H1 (cell line): Measurements from ENCODE around the gene TBCD. TPM values are rescaled to one million over a fixed set of nuclear protein-coding genes. Genes with fewer than 3 reads are reported as not detected.

Experiments
- CTCF ChIA-PET: fragments of 300-600 bp; sonication (Branson Sonifier 250); formaldehyde crosslinking; loops from one replicate; lab custom pipeline; 2021; ENCODE audit not compliant: partially characterized antibody; lab: Charles Lee
- POLR2A ChIA-PET: fragments of 300-600 bp; sonication (Branson Sonifier 250); formaldehyde crosslinking; loops from one replicate; lab custom pipeline; 2021; ENCODE audit warnings: inconsistent platforms; ENCODE audit not compliant: partially characterized antibody; lab: Charles Lee
- DNase-seq, 2 experiments: peaks; one replicate each; pipeline versions ENCODE4 v3.0.0 to v3.0.0-alpha.2; 2010 to 2022; ENCODE audit warnings: low spot score in 2 of 2, low read depth in 1 of 2, mixed read lengths in 1 of 2
- FAIRE-seq: peaks from 2 replicates; lab custom pipeline; 2011; peaks lifted over from hg19 to GRCh38; lab: Jason Lieb, UNC
- H2AFZ ChIP-seq: 2 replicates; pipeline ENCODE4 v1.8.1; 2012; ENCODE audit warnings: low read length, inconsistent platforms
- H2AK5ac ChIP-seq: 2 replicates; pipeline ENCODE4 v1.6.1; 2013; ENCODE audit warnings: low read depth, low read length
- H2BK120ac ChIP-seq: replicated peaks from 2 replicates; pipeline ENCODE3; 2013; ENCODE audit warnings: low read depth, low read length, inconsistent platforms
- H2BK12ac ChIP-seq: 2 replicates; pipeline ENCODE4 v1.6.1; 2013; ENCODE audit warnings: low read depth, low read length
- H2BK15ac ChIP-seq: 2 replicates; pipeline ENCODE4 v1.6.1; 2013; ENCODE audit warnings: low read length
- H2BK20ac ChIP-seq: 2 replicates; pipeline ENCODE4 v1.6.1; 2013; ENCODE audit warnings: low read length
- H2BK5ac ChIP-seq: 2 replicates; pipeline ENCODE4 v1.6.1; 2013; ENCODE audit warnings: low read depth, low read length
- H3K14ac ChIP-seq: 2 replicates; pipeline ENCODE4 v1.6.1; 2013; ENCODE audit warnings: inconsistent platforms; ENCODE audit not compliant: insufficient read length
- H3K18ac ChIP-seq: 2 replicates; pipeline ENCODE4 v1.6.1; 2013; ENCODE audit warnings: low read length; ENCODE audit errors: extremely low read depth
- H3K23ac ChIP-seq: 2 replicates; pipeline ENCODE4 v1.6.1; 2013; ENCODE audit warnings: inconsistent platforms; ENCODE audit not compliant: insufficient read length
- H3K23me2 ChIP-seq: 2 replicates; pipeline ENCODE4 v1.6.1; 2013; ENCODE audit warnings: low read depth, low read length
- H3K27ac ChIP-seq: 2 replicates; pipeline ENCODE4 v1.6.1; 2011; ENCODE audit warnings: low read depth, low read length, inconsistent platforms
- H3K27me3 ChIP-seq, 4 experiments: replicated peaks in 1 of 4; 1 replicate in 1 of 4; 2 replicates in 3 of 4; pipeline versions ENCODE4 v1.6.1 to v1.8.1; 2011 to 2013; ENCODE audit warnings: low read length in 3 of 4, mild to moderate bottlenecking in 3 of 4, inconsistent platforms in 2 of 4, mixed read lengths in 2 of 4, moderate library complexity in 1 of 4; ENCODE audit not compliant: control insufficient read depth in 3 of 4, insufficient read depth in 3 of 4; ENCODE audit errors: extremely low read depth in 1 of 4
- H3K36me3 ChIP-seq, 4 experiments: 2 replicates each; pipeline versions ENCODE4 v1.6.1 to v1.8.1; 2011 to 2013; ENCODE audit warnings: mild to moderate bottlenecking in 4 of 4, low read length in 3 of 4, moderate library complexity in 2 of 4, control low read depth in 1 of 4, inconsistent platforms in 1 of 4; ENCODE audit not compliant: insufficient read depth in 4 of 4, control insufficient read depth in 2 of 4
- H3K4ac ChIP-seq: replicated peaks from 2 replicates; pipeline ENCODE3; 2013; ENCODE audit warnings: low read length, low read depth, mixed read lengths, inconsistent platforms; ENCODE audit not compliant: insufficient read length
- H3K4me1 ChIP-seq, 4 experiments: replicated peaks in 1 of 4; 1 replicate in 1 of 4; 2 replicates in 3 of 4; pipeline versions ENCODE4 v1.6.1 to v1.8.1; 2011 to 2013; ENCODE audit warnings: low read length in 3 of 4, inconsistent platforms in 2 of 4, mixed read lengths in 1 of 4; ENCODE audit not compliant: insufficient read depth in 4 of 4, control insufficient read depth in 3 of 4
- H3K4me2 ChIP-seq, 2 experiments: 2 replicates each; pipeline versions ENCODE4 v1.6.1 to v1.8.1; 2011 to 2013; ENCODE audit warnings: low read depth in 2 of 2, low read length in 2 of 2, control low read depth in 1 of 2, inconsistent platforms in 1 of 2, mild to moderate bottlenecking in 1 of 2; ENCODE audit not compliant: insufficient read depth in 1 of 2
- H3K4me3 ChIP-seq, 4 experiments: fragments of 200-600, 300-600 bp in 1 of 4; sonication (generic), shearing (Covaris generic), sonication (Bioruptor Twin) in 1 of 4; 2 replicates each; pipeline versions ENCODE4 v1.5.1 to v1.8.1; 2011 to 2016; ENCODE audit warnings: low read length in 4 of 4, low read depth in 3 of 4, control low read depth in 2 of 4, inconsistent platforms in 2 of 4, mild to moderate bottlenecking in 2 of 4, mixed read lengths in 1 of 4, moderate library complexity in 1 of 4; ENCODE audit not compliant: insufficient read depth in 2 of 4; ENCODE audit errors: extremely low read depth in 1 of 4
- H3K56ac ChIP-seq: replicated peaks from 2 replicates; pipeline ENCODE3; 2013; ENCODE audit warnings: low read depth, mild to moderate bottlenecking, mixed read lengths, low read length, inconsistent platforms; ENCODE audit not compliant: insufficient read length
- H3K79me1 ChIP-seq: 2 replicates; pipeline ENCODE4 v1.6.1; 2013; ENCODE audit warnings: low read depth, low read length, control low read depth
- H3K79me2 ChIP-seq, 2 experiments: 2 replicates each; pipeline versions ENCODE4 v1.6.1 to v1.8.1; 2012 to 2013; ENCODE audit warnings: low read length in 2 of 2, mild to moderate bottlenecking in 2 of 2, inconsistent platforms in 1 of 2; ENCODE audit not compliant: insufficient read depth in 2 of 2, control insufficient read depth in 1 of 2
- H3K9ac ChIP-seq, 4 experiments: replicated peaks in 1 of 4; 1 replicate in 1 of 4; 2 replicates in 3 of 4; pipeline versions ENCODE4 v1.6.1 to v1.8.1; 2011 to 2013; ENCODE audit warnings: low read depth in 3 of 4, low read length in 3 of 4, control low read depth in 2 of 4, mild to moderate bottlenecking in 2 of 4, moderate library complexity in 2 of 4, inconsistent platforms in 1 of 4; ENCODE audit errors: extremely low read depth in 1 of 4
- H3K9me3 ChIP-seq, 2 experiments: 2 replicates each; pipeline versions ENCODE4 v1.6.1 to v1.8.1; 2012 to 2013; ENCODE audit warnings: mild to moderate bottlenecking in 2 of 2, moderate library complexity in 2 of 2, control low read depth in 1 of 2, inconsistent platforms in 1 of 2, low read depth in 1 of 2, low read length in 1 of 2, mixed read lengths in 1 of 2; ENCODE audit not compliant: insufficient read depth in 2 of 2
- H4K20me1 ChIP-seq, 2 experiments: replicated peaks in 1 of 2; 2 replicates each; pipeline versions ENCODE3 to v1.8.1; 2011 to 2013; ENCODE audit warnings: inconsistent platforms in 2 of 2, low read length in 2 of 2, mild to moderate bottlenecking in 1 of 2; ENCODE audit not compliant: insufficient read depth in 2 of 2, control insufficient read depth in 1 of 2
- H4K5ac ChIP-seq: 2 replicates; pipeline ENCODE4 v1.6.1; 2013; ENCODE audit warnings: low read length, low read depth, mixed read lengths, inconsistent platforms; ENCODE audit not compliant: insufficient read length
- H4K8ac ChIP-seq: 2 replicates; pipeline ENCODE4 v1.8.0; 2013; ENCODE audit warnings: mild to moderate bottlenecking, moderate library complexity, low read length, inconsistent platforms; ENCODE audit not compliant: insufficient read depth; ENCODE audit errors: extremely low read depth
- H4K91ac ChIP-seq: replicated peaks from 2 replicates; pipeline ENCODE3; 2013; ENCODE audit warnings: low read length, mixed read lengths, inconsistent platforms; ENCODE audit not compliant: insufficient read length
- ATF2 ChIP-seq: IDR thresholded peaks from 2 replicates; pipeline ENCODE4 v1.6.1; 2012; ENCODE audit warnings: low read length, inconsistent platforms
- BACH1 ChIP-seq: IDR thresholded peaks from 2 replicates; pipeline ENCODE4 v1.6.1; 2012; ENCODE audit warnings: low read length, improper control_type of control experiment
- CBX5 ChIP-seq: fragments of 300-800, 300-1000 bp; sonication (generic); IDR thresholded peaks from 2 replicates; pipeline ENCODE4 v1.7.1; 2016; ENCODE audit warnings: antibody characterized with exemption, low read length, low read depth
- CBX8 ChIP-seq: fragments of 300-800, 300-1000 bp; sonication (generic); IDR thresholded peaks from 2 replicates; pipeline ENCODE4 v1.7.1; 2016; ENCODE audit warnings: low read depth, low read length, borderline replicate concordance
- CEBPB ChIP-seq: IDR thresholded peaks from 2 replicates; pipeline ENCODE4 v1.6.1; 2012; ENCODE audit warnings: low read depth, low read length
- CHD1 ChIP-seq: IDR thresholded peaks from 2 replicates; pipeline ENCODE4 v1.6.1; 2012; ENCODE audit warnings: low read depth, low read length, improper control_type of control experiment
- CHD2 ChIP-seq: IDR thresholded peaks from 2 replicates; pipeline ENCODE4 v1.6.1; 2012; ENCODE audit warnings: low read length, improper control_type of control experiment
- PHF8 ChIP-seq: fragments of 200-600 bp; sonication (generic); conservative IDR thresholded peaks from 2 replicates; pipeline ENCODE4 v1.7.1; 2012; ENCODE audit warnings: low read depth, mild to moderate bottlenecking, inconsistent platforms, low read length, moderate library complexity
- RBBP5 ChIP-seq: IDR thresholded peaks from 2 replicates; pipeline ENCODE4 v1.7.1; 2012; ENCODE audit warnings: low read depth, mild to moderate bottlenecking, inconsistent platforms, low read length, moderate library complexity, borderline replicate concordance
- SAP30 ChIP-seq: fragments of 300-600 bp; sonication (generic); IDR thresholded peaks from 2 replicates; pipeline ENCODE4 v1.7.1; 2012; ENCODE audit warnings: low read length, moderate library complexity, mild to moderate bottlenecking, inconsistent platforms; ENCODE audit not compliant: insufficient read depth, insufficient replicate concordance
- SIX5 ChIP-seq: IDR thresholded peaks from 2 replicates; pipeline ENCODE4 v1.6.1; 2011; ENCODE audit warnings: mild to moderate bottlenecking, low read depth, low read length
- TBP ChIP-seq: IDR thresholded peaks from 2 replicates; pipeline ENCODE4 v1.6.1; 2011; ENCODE audit warnings: low read depth, low read length, improper control_type of control experiment
- TCF12 ChIP-seq: IDR thresholded peaks from 2 replicates; pipeline ENCODE4 v1.6.1; 2011; ENCODE audit warnings: low read depth, mild to moderate bottlenecking, low read length
- TEAD4 ChIP-seq: IDR thresholded peaks from 2 replicates; pipeline ENCODE4 v1.6.1; 2012; ENCODE audit warnings: low read depth, low read length, inconsistent platforms, mixed read lengths
- WGBS, 2 experiments: shearing (Covaris generic) in 1 of 2; methylation state at CpG; one replicate each; pipeline versions ENCODE4 v1.1.6 to v1.1.7; 2013 to 2015; ENCODE audit warnings: low lambda C conversion rate in 2 of 2, mixed read lengths in 2 of 2, inconsistent platforms in 1 of 2, low coverage in 1 of 2, missing lambda C conversion rate in 1 of 2; ENCODE audit not compliant: insufficient replicate concordance in 2 of 2, insufficient coverage in 1 of 2, insufficient read length in 1 of 2; ENCODE audit errors: extremely low coverage in 1 of 2, missing lambda C conversion rate in 1 of 2; 5-methylcytosine and 5-hydroxymethylcytosine counted together
- polyA plus RNA-seq, 7 experiments: library from polyadenylated mRNA; depleted of rRNA in 3 of 7; stranded (reverse) in 5 of 7; unstranded in 2 of 7; fragments of >200 nt in 5 of 7; fragments of 200-250 nt in 2 of 7; gene quantifications; 1 replicate in 5 of 7; 2 replicates in 1 of 7; 4 replicates in 1 of 7; pipeline versions ENCODE4 v1.2.1 to v1.2.3, GENCODE V29; 2011 to 2013; ENCODE audit warnings: missing spikeins in 2 of 7, mixed read lengths in 2 of 7
- total RNA-seq: library from RNA; stranded (reverse); fragmentation: NEBNext Ultra II Directional; extraction: Animal tissue kit (Norgen Biotek cat#: 25700); gene quantifications from 2 replicates; pipeline ENCODE4 v1.2.1, GENCODE V29; 2021

Gene TBCD
- total and polyA plus RNA-seq, 2 of the 8 experiments (the other 6 are each of a cell fraction or from before 2014, with no cell fraction given), result 118 to 162 TPM

DNA sequence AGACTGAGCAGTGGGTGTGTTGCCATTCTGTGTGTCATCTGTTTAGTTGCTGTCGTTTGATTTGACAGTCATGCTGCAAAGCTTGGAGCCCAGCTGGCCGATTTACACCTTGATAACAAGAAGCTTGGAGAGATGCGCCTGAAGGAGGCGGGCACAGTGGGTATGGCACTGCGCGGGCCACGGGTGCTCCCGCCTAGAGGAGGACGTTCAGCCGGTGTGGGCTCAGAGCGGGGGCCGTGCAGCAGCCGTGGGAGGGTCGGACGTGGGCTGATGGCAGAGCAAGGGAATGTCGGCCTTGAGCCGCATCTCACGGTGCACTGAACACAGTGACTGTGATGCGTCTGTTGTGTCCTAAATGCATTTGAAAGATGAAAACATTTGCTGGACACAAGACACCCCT lies 31.7 kb upstream of the TBCD start:
- no peak overlapping the region for H2AK5ac ChIP-seq
- no peak overlapping the region for H3K23ac ChIP-seq
- no peak overlapping the region for H3K18ac ChIP-seq
- no peak overlapping the region for H3K9ac ChIP-seq
- H3K27ac ChIP-seq, result no peak overlapping the region
- H2BK15ac ChIP-seq, result no peak overlapping the region
- H3K9me3 ChIP-seq, result no peaks in the 10 kb centered on the region
- H4K20me1 ChIP-seq, result peaks cover 4 to 17% of the 10 kb centered on the region in 2 experiments
- H2BK12ac ChIP-seq, result no peak overlapping the region
- ChIA-PET CTCF (interaction anchor here (1.0 kb wide), 1 partner anchor 9 kb away, joined by 3 read pairs; no protein-coding TSS in a partner anchor), POLR2A (no interaction called here)
- H3K79me1 ChIP-seq, result peaks cover 6% of the 10 kb centered on the region
- FAIRE-seq (no peak), DNase-seq (no peak)
- peaks cover 0 to 2% (median 0%) of the 10 kb centered on the region in 4 experiments; a peak in 4 of 8 replicates for H3K36me3 ChIP-seq
- H2AFZ ChIP-seq, result no peak overlapping the region
- no peak overlapping the region for H3K4me2 ChIP-seq
- H4K8ac ChIP-seq, result no peak overlapping the region
- H4K91ac ChIP-seq, result no peak overlapping the region
- no peak overlapping the region for H3K4me3 ChIP-seq
- H3K4ac ChIP-seq, result no peak overlapping the region
- H4K5ac ChIP-seq, result no peak overlapping the region
- H3K27me3 ChIP-seq, result no peaks in the 10 kb centered on the region
- no peak for TF ChIP-seq CBX5
- TF ChIP-seq CEBPB, result no peak
- no peak for TF ChIP-seq SIX5
- no peak for TF ChIP-seq SAP30
- no peak for TF ChIP-seq TCF12
- TF ChIP-seq CBX8, result no peak
- no peak for TF ChIP-seq CHD2
- no peak for TF ChIP-seq PHF8
- TF ChIP-seq CHD1, result no peak
- no peak for TF ChIP-seq RBBP5
- TF ChIP-seq ATF2, result no peak
- no peak for TF ChIP-seq BACH1
- TF ChIP-seq TEAD4, result no peak
- no peak for TF ChIP-seq TBP
- H2BK5ac ChIP-seq, result no peak overlapping the region
- H3K4me1 ChIP-seq, result peaks cover 0 to 5% (median 0%) of the 10 kb centered on the region in 4 experiments; a peak in 2 of 7 replicates
- H2BK120ac ChIP-seq, result no peak overlapping the region
- H3K56ac ChIP-seq, result no peak overlapping the region
- peaks cover 2 to 5% of the 10 kb centered on the region in 2 experiments; a peak in 2 of 4 replicates for H3K79me2 ChIP-seq
- WGBS, 2 experiments, result 94% methylated on average over 19 of the region's 19 CpGs; no CpG with 5 or more reads in 1 of the 2 experiments
- no peak overlapping the region for H3K14ac ChIP-seq
- H2BK20ac ChIP-seq, result no peak overlapping the region
- H3K23me2 ChIP-seq, result peaks cover 16% of the 10 kb centered on the region
